HG02970 (cell line): Measurements from ENCODE around the gene UNC5C.

Experiments
- ATAC-seq: cut with Tn5 transposase; IDR thresholded peaks from one replicate; pipeline ENCODE4 v1.9.1; 2021; ENCODE audit warnings: mild to moderate bottlenecking, moderate library complexity, moderate number of reproducible peaks; ENCODE audit not compliant: unreplicated experiment, low FRiP score

UNC5C gene

GRCh38 chr4:95360906-95361695, 187.7 kb downstream of the UNC5C start:
- no peak for ATAC-seq

GRCh38 chr4:95360256-95360903, 188.4 kb downstream of the UNC5C start:
- ATAC-seq, result no peak

- no peak for ATAC-seq
Observed at GRCh38 chr4:95358421-95358820, 190.4 kb downstream of the UNC5C start.

GRCh38 chr4:95355021-95355420, 193.8 kb downstream of the UNC5C start:
- ATAC-seq, result no peak

GRCh38 chr4:95348418-95348817, 200.4 kb downstream of the UNC5C start:
- no peak for ATAC-seq

GRCh38 chr4:95343235-95343634, 205.5 kb downstream of the UNC5C start:
- no peak for ATAC-seq

- no peak for ATAC-seq
Observed at GRCh38 chr4:95340191-95340590, 208.6 kb downstream of the UNC5C start.

GRCh38 chr4:95325665-95326064, 223.1 kb downstream of the UNC5C start:
- no peak for ATAC-seq

- no peak for ATAC-seq
Observed at GRCh38 chr4:95319169-95319568, 229.6 kb downstream of the UNC5C start.

- no peak for ATAC-seq
Observed at GRCh38 chr4:95318483-95318882, 230.3 kb downstream of the UNC5C start.

- ATAC-seq, result no peak
Observed at GRCh38 chr4:95318044-95318443, 230.7 kb downstream of the UNC5C start.

GRCh38 chr4:95317085-95317793, 231.5 kb downstream of the UNC5C start:
- ATAC-seq, result no peak

- no peak for ATAC-seq
Observed at GRCh38 chr4:95314573-95314972, 234.2 kb downstream of the UNC5C start.

- no peak for ATAC-seq
Observed at GRCh38 chr4:95304898-95305297, 243.9 kb downstream of the UNC5C start.

GRCh38 chr4:95300304-95300703, 248.5 kb downstream of the UNC5C start:
- ATAC-seq, result no peak

GRCh38 chr4:95296052-95296451, 252.7 kb downstream of the UNC5C start:
- ATAC-seq, result no peak

- ATAC-seq, result no peak
Observed at GRCh38 chr4:95295157-95295556, 253.6 kb downstream of the UNC5C start.

- ATAC-seq, result no peak
Observed at GRCh38 chr4:95294321-95294720, 254.5 kb downstream of the UNC5C start.

GRCh38 chr4:95293014-95293413, 255.8 kb downstream of the UNC5C start:
- no peak for ATAC-seq

GRCh38 chr4:95290702-95291101, 258.1 kb downstream of the UNC5C start:
- no peak for ATAC-seq

GRCh38 chr4:95289028-95289634, 259.6 kb downstream of the UNC5C start:
- ATAC-seq, result no peak
